Right atrium auricular region (tissue), 2 donors: ENCODE data around the gene IKZF1. TPM values are rescaled to one million over a fixed set of nuclear protein-coding genes. Genes with fewer than 3 reads are reported as not detected.

Experiments used
- DNase-seq: peaks from one replicate; pipeline ENCODE4 v3.0.0-alpha.2; 2019; ENCODE audit warnings: low spot score
- H3K27ac ChIP-seq, 2 donors: fragments of 200-600 bp; sonication (generic); 1 replicate in 1 of 2; 2 replicates in 1 of 2; pipeline ENCODE4 v1.5.1; 2016 to 2019
- H3K27me3 ChIP-seq, 2 donors: fragments of 200-600 bp; sonication (generic); one replicate each; pipeline versions ENCODE4 v1.5.1 to v1.6.0; 2017 to 2019
- H3K36me3 ChIP-seq: fragments of 200-600 bp; sonication (generic); one replicate; pipeline ENCODE4 v1.5.1; 2016
- H3K4me1 ChIP-seq, 2 donors: fragments of 200-600 bp; sonication (generic); one replicate each; pipeline versions ENCODE4 v1.5.1 to v1.6.0; 2017 to 2019
- H3K4me3 ChIP-seq, 2 donors: fragments of 200-600 bp; sonication (generic); 1 replicate in 1 of 2; 2 replicates in 1 of 2; pipeline ENCODE4 v1.5.1; 2017 to 2019; ENCODE audit warnings: mild to moderate bottlenecking in 1 of 2, moderate library complexity in 1 of 2
- H3K9me3 ChIP-seq, 2 donors: fragments of 200-600 bp; sonication (generic); one replicate each; pipeline ENCODE4 v1.5.1; 2019
- total RNA-seq, 2 donors: library from RNA; depleted of rRNA; stranded (reverse); fragments of >200 nt; gene quantifications; one replicate each; pipeline ENCODE4 v1.1.0, GENCODE V29; 2016
- TF ChIP-seq, protein P1 (sequence below), 2 donors: fragments of 200-600 bp; sonication (generic); IDR thresholded peaks; one replicate each; pipeline ENCODE4 v1.5.1; 2019; ENCODE audit warnings: antibody characterized with exemption in 2 of 2

Gene IKZF1
- total RNA-seq, 2 donors from 2014 or later, result 1.7 to 9.7 TPM

DNA sequence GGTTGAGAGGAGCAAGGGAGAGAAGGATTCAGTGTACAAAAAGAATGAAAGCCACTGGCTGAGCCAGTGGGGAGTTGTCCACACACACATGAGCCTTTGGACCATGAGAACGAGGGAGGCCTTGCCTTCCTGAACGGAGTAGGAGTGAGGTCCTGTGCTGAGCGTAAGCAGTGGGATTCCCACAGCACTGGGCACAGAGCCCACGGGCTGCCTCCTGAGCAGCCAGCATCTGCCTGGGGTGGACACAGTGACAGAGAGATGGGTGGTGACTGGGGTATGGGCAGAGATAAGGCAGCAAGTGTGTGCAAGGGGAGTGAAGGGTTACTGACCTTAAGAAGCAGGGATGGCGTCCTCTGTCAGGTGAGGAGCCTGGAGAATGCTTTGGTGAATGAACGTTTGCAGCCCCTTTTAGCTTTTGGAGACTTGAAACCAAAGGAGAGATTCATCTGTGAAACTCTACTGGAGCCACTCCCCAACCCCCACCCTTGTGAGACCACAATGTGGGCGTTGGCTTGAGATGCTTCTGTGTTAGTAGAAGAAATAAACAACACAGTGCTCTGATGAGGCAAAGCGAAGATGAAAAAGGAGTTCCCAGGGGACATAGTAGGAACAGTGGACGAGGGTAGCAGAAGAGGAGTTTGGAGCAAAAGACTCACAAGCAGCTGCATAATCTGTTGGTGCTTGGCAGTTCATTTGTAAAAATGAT, 89.2 kb downstream of the IKZF1 start:
- Histone ChIP-seq H3K4me1 (no peaks in the 10 kb centered on the region), H3K27me3 (no peaks in the 10 kb centered on the region), H3K9me3 (no peaks in the 10 kb centered on the region), H3K4me3 (no peak overlapping the region), H3K27ac (no peak overlapping the region), H3K36me3 (no peaks in the 10 kb centered on the region)
- TF ChIP-seq, protein P1, sequence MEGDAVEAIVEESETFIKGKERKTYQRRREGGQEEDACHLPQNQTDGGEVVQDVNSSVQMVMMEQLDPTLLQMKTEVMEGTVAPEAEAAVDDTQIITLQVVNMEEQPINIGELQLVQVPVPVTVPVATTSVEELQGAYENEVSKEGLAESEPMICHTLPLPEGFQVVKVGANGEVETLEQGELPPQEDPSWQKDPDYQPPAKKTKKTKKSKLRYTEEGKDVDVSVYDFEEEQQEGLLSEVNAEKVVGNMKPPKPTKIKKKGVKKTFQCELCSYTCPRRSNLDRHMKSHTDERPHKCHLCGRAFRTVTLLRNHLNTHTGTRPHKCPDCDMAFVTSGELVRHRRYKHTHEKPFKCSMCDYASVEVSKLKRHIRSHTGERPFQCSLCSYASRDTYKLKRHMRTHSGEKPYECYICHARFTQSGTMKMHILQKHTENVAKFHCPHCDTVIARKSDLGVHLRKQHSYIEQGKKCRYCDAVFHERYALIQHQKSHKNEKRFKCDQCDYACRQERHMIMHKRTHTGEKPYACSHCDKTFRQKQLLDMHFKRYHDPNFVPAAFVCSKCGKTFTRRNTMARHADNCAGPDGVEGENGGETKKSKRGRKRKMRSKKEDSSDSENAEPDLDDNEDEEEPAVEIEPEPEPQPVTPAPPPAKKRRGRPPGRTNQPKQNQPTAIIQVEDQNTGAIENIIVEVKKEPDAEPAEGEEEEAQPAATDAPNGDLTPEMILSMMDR (IDR thresholded peaks at IDR 0.05), result no peak
- DNase-seq, result no peak

DNA sequence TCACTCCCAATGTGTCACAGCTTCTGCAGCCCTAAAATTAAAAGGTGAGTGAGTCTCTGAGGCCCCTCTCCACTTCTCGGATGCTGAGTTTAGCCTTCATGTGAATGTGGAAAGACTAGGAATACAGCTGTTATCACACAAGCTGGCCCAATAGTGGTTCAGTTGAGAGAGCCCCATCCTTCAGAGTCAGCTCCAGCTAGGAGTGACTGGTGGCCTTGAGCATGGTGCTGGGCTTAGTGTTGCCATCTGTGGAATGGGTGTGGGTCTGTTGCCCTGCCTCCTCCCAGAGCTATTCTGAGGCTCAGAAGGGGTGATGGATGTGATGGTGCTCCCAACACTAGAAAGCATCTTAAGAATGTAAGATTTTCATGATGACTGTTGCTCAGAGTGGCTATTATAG, 89.8 kb downstream of the IKZF1 start:
- Histone ChIP-seq H3K9me3 (no peaks in the 10 kb centered on the region), H3K4me3 (no peak overlapping the region), H3K27me3 (no peaks in the 10 kb centered on the region), H3K36me3 (no peaks in the 10 kb centered on the region), H3K27ac (no peak overlapping the region), H3K4me1 (no peaks in the 10 kb centered on the region)
- TF ChIP-seq, protein P1 (IDR thresholded peaks at IDR 0.05), result no peak
- no peak for DNase-seq

DNA sequence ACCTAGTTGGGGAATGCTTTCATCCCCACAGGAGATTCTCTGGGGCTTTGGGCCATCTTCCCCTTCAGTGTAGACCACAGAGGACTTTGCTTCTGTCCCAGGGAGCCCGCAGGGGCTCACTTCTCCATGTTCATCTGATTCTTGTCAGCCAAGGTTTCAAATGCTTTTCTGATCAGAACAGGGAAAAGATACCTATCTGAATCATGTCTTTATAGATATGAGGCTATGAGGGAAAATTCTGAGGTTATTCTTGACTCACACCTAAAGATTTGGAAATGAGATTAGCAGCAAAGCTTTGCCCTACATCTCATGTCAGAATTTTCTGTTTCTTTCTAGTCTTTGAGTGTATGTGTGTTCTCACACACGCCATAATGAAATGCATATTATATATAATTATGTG, 92.3 kb downstream of the IKZF1 start:
- TF ChIP-seq, protein P1 (IDR thresholded peaks at IDR 0.05), result no peak
- H3K4me3 ChIP-seq, result no peak overlapping the region
- H3K4me1 ChIP-seq, result no peaks in the 10 kb centered on the region
- no peaks in the 10 kb centered on the region for H3K9me3 ChIP-seq
- no peak for DNase-seq
- no peak overlapping the region for H3K27ac ChIP-seq
- H3K36me3 ChIP-seq, result no peaks in the 10 kb centered on the region
- H3K27me3 ChIP-seq, result no peaks in the 10 kb centered on the region

DNA sequence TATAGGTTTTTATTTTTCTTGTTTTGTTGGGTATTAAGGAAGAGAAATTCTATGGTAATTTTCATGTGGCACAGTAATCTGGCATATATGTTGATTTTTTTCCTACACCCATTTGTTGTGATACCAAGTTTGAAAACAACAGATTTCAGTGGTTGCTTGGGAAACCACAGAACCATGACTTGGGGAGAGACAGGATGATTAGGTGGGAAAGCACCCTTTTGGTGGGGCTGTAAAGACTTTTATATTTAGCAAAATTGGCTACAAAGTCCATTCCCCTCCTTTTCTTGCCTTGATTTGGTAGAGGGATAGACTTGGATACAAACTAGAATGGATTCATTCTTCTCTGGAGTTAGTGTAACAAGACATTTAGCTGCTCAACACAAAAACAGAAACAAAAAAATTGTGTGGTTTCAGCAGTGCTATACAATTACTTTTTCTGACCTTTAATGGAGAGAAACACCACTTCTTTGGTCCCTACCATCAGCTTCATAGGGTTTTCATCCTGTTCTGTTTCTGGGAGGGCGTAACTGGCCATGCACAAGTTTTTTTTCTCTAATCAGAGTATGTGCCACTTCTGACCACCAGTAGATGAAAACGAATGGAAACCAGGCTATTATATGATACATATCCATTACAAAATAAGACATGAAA, 92.9 kb downstream of the IKZF1 start:
- Histone ChIP-seq H3K27ac (no peak overlapping the region), H3K4me3 (no peak overlapping the region), H3K27me3 (no peaks in the 10 kb centered on the region), H3K36me3 (no peaks in the 10 kb centered on the region), H3K4me1 (no peaks in the 10 kb centered on the region), H3K9me3 (no peaks in the 10 kb centered on the region)
- TF ChIP-seq, protein P1 (IDR thresholded peaks at IDR 0.05), result no peak
- DNase-seq, result no peak

DNA sequence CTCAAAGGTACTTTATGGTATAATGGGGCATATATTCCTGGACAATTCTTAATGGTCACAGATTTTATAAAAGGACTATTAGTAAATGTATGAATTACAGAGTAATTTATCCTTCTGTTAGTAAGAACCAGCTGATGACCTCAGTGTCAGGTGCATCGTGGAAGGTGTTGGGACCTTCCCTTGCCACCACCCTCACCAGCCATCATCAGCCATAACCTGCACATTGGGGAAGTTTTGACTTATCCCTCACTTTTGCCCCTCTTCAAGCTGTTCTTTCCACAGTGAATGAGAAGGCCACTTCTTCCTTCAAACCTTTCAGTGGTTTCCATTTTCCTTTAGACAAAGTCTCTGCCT, 93.4 kb downstream of the IKZF1 start:
- Histone ChIP-seq H3K4me3 (no peak overlapping the region), H3K4me1 (no peaks in the 10 kb centered on the region), H3K36me3 (no peaks in the 10 kb centered on the region), H3K9me3 (no peaks in the 10 kb centered on the region), H3K27ac (no peak overlapping the region), H3K27me3 (no peaks in the 10 kb centered on the region)
- TF ChIP-seq, protein P1 (IDR thresholded peaks at IDR 0.05), result no peak
- DNase-seq, result no peak
